HepG2 (cell line): ENCODE results near the gene MTMR1. TPM values are rescaled to one million over a fixed set of nuclear protein-coding genes. Genes with fewer than 3 reads are reported as not detected.

Experiments
- ATAC-seq: fragments of 200-7000 bp; cut with Tn5 transposase; 3 replicates; pipeline ENCODE4 v1.9.1; 2020; ENCODE audit warnings: mild to moderate bottlenecking, moderate library complexity
- BruUV-seq: library from RNA; stranded (reverse); fragments of 400-500 nt; replicated peaks from 2 replicates; lab custom pipeline; 2021; lab: Mats Ljungman, UMichigan
- CTCF ChIA-PET: fragments of 300-600 bp; formaldehyde crosslinking; extraction: SDS; loops from one replicate; lab custom pipeline; 2021; ENCODE audit warnings: low total read pairs, inconsistent platforms, low intra/inter-chr PET ratio; lab: Yijun Ruan, JAX
- POLR2A ChIA-PET: fragments of 350-600 bp; sonication (Branson Sonifier 250); formaldehyde crosslinking; loops from one replicate; lab custom pipeline; 2020; ENCODE audit warnings: antibody characterized with exemption, inconsistent platforms; lab: Yijun Ruan, JAX
- DNase-seq: peaks from one replicate; pipeline ENCODE4 v3.0.0-alpha.2; 2015; ENCODE audit warnings: low spot score
- FAIRE-seq: peaks from 3 replicates; lab custom pipeline; 2011; peaks lifted over from hg19 to GRCh38; lab: Jason Lieb, UNC
- H2AFZ ChIP-seq: one replicate; pipeline ENCODE4 v1.6.1; 2011; ENCODE audit warnings: low read length, inconsistent platforms
- H3K27ac ChIP-seq: fragments of 300-600 bp; 3 replicates; pipeline ENCODE4 v1.8.0; 2011; ENCODE audit warnings: mixed run types, mild to moderate bottlenecking, mixed read lengths, low read length, inconsistent platforms; ENCODE audit not compliant: insufficient read depth; ENCODE audit errors: extremely low read length
- H3K27me3 ChIP-seq, 2 experiments: fragments of 200-600 bp in 1 of 2; 2 replicates in 1 of 2; 3 replicates in 1 of 2; pipeline versions ENCODE4 v1.6.0 to v1.8.0; 2011; ENCODE audit warnings: low read length in 2 of 2, mild to moderate bottlenecking in 2 of 2, moderate library complexity in 2 of 2, inconsistent platforms in 1 of 2; ENCODE audit not compliant: insufficient read depth in 2 of 2, control insufficient read depth in 1 of 2
- H3K36me3 ChIP-seq, 2 experiments: fragments of 200-600 bp in 1 of 2; replicated peaks in 1 of 2; 2 replicates in 1 of 2; 3 replicates in 1 of 2; pipeline versions ENCODE4 v1.5.1 to v1.8.0; 2011; ENCODE audit warnings: low read length in 2 of 2, inconsistent platforms in 1 of 2; ENCODE audit not compliant: insufficient read depth in 2 of 2, control insufficient read depth in 1 of 2
- H3K4me1 ChIP-seq: 2 replicates; pipeline ENCODE4 v1.5.1; 2012; ENCODE audit warnings: low read length, inconsistent platforms; ENCODE audit not compliant: insufficient read depth
- H3K4me2 ChIP-seq: 2 replicates; pipeline ENCODE4 v1.6.0; 2011; ENCODE audit warnings: low read depth, low read length, inconsistent platforms
- H3K4me3 ChIP-seq, 3 experiments: fragments of 200-600 bp in 1 of 3; sonication (generic), shearing (Covaris generic) in 1 of 3; replicated peaks in 1 of 3; 2 replicates each; pipeline ENCODE4 v1.5.1; 2011 to 2016; ENCODE audit warnings: low read length in 3 of 3, inconsistent platforms in 2 of 3, low read depth in 2 of 3, mild to moderate bottlenecking in 2 of 3, control low read depth in 1 of 3, mixed read lengths in 1 of 3; ENCODE audit not compliant: insufficient read depth in 1 of 3
- H3K79me2 ChIP-seq: one replicate; pipeline ENCODE4 v1.6.1; 2011; ENCODE audit warnings: low read length, inconsistent platforms; ENCODE audit not compliant: insufficient read depth
- H3K9ac ChIP-seq: 2 replicates; pipeline ENCODE4 v1.6.0; 2011; ENCODE audit warnings: mild to moderate bottlenecking, low read depth, low read length, inconsistent platforms; ENCODE audit not compliant: insufficient read depth
- H3K9me3 ChIP-seq: 2 replicates; pipeline ENCODE4 v1.5.1; 2012; ENCODE audit warnings: mild to moderate bottlenecking, low read length
- H4K20me1 ChIP-seq: 2 replicates; pipeline ENCODE4 v1.6.0; 2011; ENCODE audit warnings: inconsistent platforms, mild to moderate bottlenecking, low read length, moderate library complexity; ENCODE audit not compliant: insufficient read depth
- ATF2 ChIP-seq: sonication (generic); formaldehyde crosslinking; IDR thresholded peaks from 2 replicates; pipeline ENCODE4 v1.4.0; 2020; ENCODE audit warnings: missing genetic modification reagents
- DNMT1 ChIP-seq: sonication (generic); formaldehyde crosslinking; IDR thresholded peaks from 2 replicates; pipeline ENCODE4 v1.5.1; 2020; ENCODE audit warnings: mild to moderate bottlenecking, missing genetic modification reagents
- E2F5 ChIP-seq: sonication (generic); formaldehyde crosslinking; conservative IDR thresholded peaks from 2 replicates; pipeline ENCODE4 v1.4.0; 2020; ENCODE audit warnings: missing genetic modification reagents
- PATZ1 ChIP-seq: sonication (generic); formaldehyde crosslinking; IDR thresholded peaks from 2 replicates; pipeline ENCODE4 v1.4.0; 2020; ENCODE audit warnings: missing genetic modification reagents
- THYN1 ChIP-seq: sonication (generic); formaldehyde crosslinking; IDR thresholded peaks from 2 replicates; pipeline ENCODE4 v1.8.1; 2023; ENCODE audit warnings: low read depth, mild to moderate bottlenecking, moderate library complexity, missing genetic modification reagents, borderline replicate concordance
- ZNF446 ChIP-seq: sonication (generic); formaldehyde crosslinking; IDR thresholded peaks from 2 replicates; pipeline ENCODE4 v1.5.0; 2020; ENCODE audit warnings: mild to moderate bottlenecking, missing genetic modification reagents
- ZNF768 ChIP-seq: sonication (generic); formaldehyde crosslinking; IDR thresholded peaks from 2 replicates; pipeline ENCODE4 v1.4.0; 2020; ENCODE audit warnings: missing genetic modification reagents
- WGBS: methylation state at CpG from one replicate; pipeline ENCODE4 v1.1.6; 2017; ENCODE audit warnings: low lambda C conversion rate; 5-methylcytosine and 5-hydroxymethylcytosine counted together
- in situ Hi-C: cut with HindIII; loops from 2 replicates; pipeline ENCODE4 v1.10.0; 2017; ENCODE audit warnings: low pct_unique_long_range_greater_than_20kb; ENCODE audit not compliant: extremely low pct_ligation_motif_present
- intact Hi-C: fragments of 100-400 bp; cut with micrococcal nuclease; formaldehyde crosslinking; loops from one replicate; pipeline ENCODE4 v1.10.0; 2022; ENCODE audit not compliant: unreplicated experiment
- polyA plus RNA-seq, 8 experiments: library from polyadenylated mRNA; depleted of rRNA in 3 of 8; stranded (reverse) in 7 of 8; unstranded in 1 of 8; fragments of >200 nt; fragmentation: Illumina TruSeq in 4 of 8; extraction: Trizol in 4 of 8; gene quantifications; 2 replicates each; pipeline versions ENCODE4 v1.2.1 to v1.2.3, GENCODE V29; 2011 to 2016; ENCODE audit warnings: low read depth in 4 of 8, missing spikeins in 1 of 8, mixed read lengths in 1 of 8; ENCODE audit not compliant: insufficient read depth in 1 of 8
- total RNA-seq, 5 experiments: library from RNA; depleted of rRNA; stranded (reverse); fragments of >200 nt; fragmentation: Illumina TruSeq; extraction: Trizol; gene quantifications; 2 replicates each; pipeline ENCODE4 v1.2.3, GENCODE V29; 2016; ENCODE audit warnings: low read depth in 1 of 5

Gene MTMR1
- total and polyA plus RNA-seq, 2 of the 13 experiments (the other 11 are each of a cell fraction or from before 2014, with no cell fraction given) = 8.9 to 11.1 TPM

- TF ChIP-seq ZNF768 (CRISPR knock-in tag) = no peak
- no peak for TF ChIP-seq DNMT1 (CRISPR knock-in tag)
Measured at GRCh38 chrX:150643958-150644357, 49.2 kb upstream of the MTMR1 start (continued).

- CTCF ChIA-PET = no interaction called here
- DNase-seq (no peak), ATAC-seq (no peak), FAIRE-seq (no peak)
- intact Hi-C loops (loop anchor here (2.0 kb wide), 1 partner anchor 104 kb away; no protein-coding TSS in a partner anchor), in situ Hi-C loops (no loop called here)
- BruUV-seq = no TSS peak
- Histone ChIP-seq H4K20me1 (no peaks in the 10 kb centered on the region), H3K4me3 (no peak overlapping the region), H3K9me3 (no peaks in the 10 kb centered on the region), H3K4me2 (no peak overlapping the region), H3K79me2 (no peaks in the 10 kb centered on the region), H2AFZ (no peak overlapping the region), H3K9ac (no peak overlapping the region), H3K27me3 (no peaks in the 10 kb centered on the region), H3K27ac (no peak overlapping the region), H3K36me3 (peaks cover 4 to 49% of the 10 kb centered on the region in 2 experiments; a peak in 3 of 5 replicates), H3K4me1 (no peaks in the 10 kb centered on the region)
- WGBS = 94% methylated on average over 4 of the region's 4 CpGs
- TF ChIP-seq PATZ1 (CRISPR knock-in tag) = no peak
- TF ChIP-seq ATF2 (CRISPR knock-in tag) = no peak
- no peak for TF ChIP-seq THYN1 (CRISPR knock-in tag)
- no peak for TF ChIP-seq E2F5 (CRISPR knock-in tag)
- TF ChIP-seq ZNF446 (CRISPR knock-in tag) = no peak
- POLR2A ChIA-PET = no interaction called here
Measured at GRCh38 chrX:150644422-150644821, 48.8 kb upstream of the MTMR1 start.
